ENCODE results near the gene CDKN2B.

Gene CDKN2B

GRCh38 chr9:21993007-21993406, 16.1 kb downstream of the CDKN2B start:
- Histone ChIP-seq H3K27me3 (replicated peaks; ENCODE audit: insufficient read depth, low read length) (no peaks in the 10 kb centered on the region), H3K79me2 (ENCODE audit: low read length) (no peaks in the 10 kb centered on the region), H3K4me3 (ENCODE audit: low read length) (no peak overlapping the region), H3K9ac (ENCODE audit: low read length) (no peak overlapping the region), H3K4me2 (ENCODE audit: low read depth, low read length) (no peak overlapping the region), H3K36me3 (replicated peaks; ENCODE audit: insufficient read depth, low read length) (no peaks in the 10 kb centered on the region), H3F3A (ENCODE audit: insufficient read depth, low read length) (no peaks in the 10 kb centered on the region), H3K9me2 (replicated peaks; ENCODE audit: insufficient read depth, low read length) (no peaks in the 10 kb centered on the region), H3K27ac (ENCODE audit: low read length) (no peak overlapping the region), H4K20me1 (ENCODE audit: insufficient read depth, low read length) (no peaks in the 10 kb centered on the region), H3K4me1 (ENCODE audit: low read length) (no peaks in the 10 kb centered on the region), H3K9me3 (replicated peaks; ENCODE audit: insufficient read depth, low read length) (no peaks in the 10 kb centered on the region), H2AFZ (ENCODE audit: low read length) (no peak overlapping the region)
- TF ChIP-seq CTCF (IDR thresholded peaks at IDR 0.05; ENCODE audit: low read length) (no peak), EZH2phosphoT487 (IDR thresholded peaks at IDR 0.05; ENCODE audit: low read length) (no peak), EZH2 (optimal IDR thresholded peaks at IDR 0.05; ENCODE audit: low read depth, low read length) (no peak)
- DNase-seq = no peak

GRCh38 chr9:21991072-21991959, 17.8 kb downstream of the CDKN2B start:
- no peak for DNase-seq
- Histone ChIP-seq H3K79me2 (ENCODE audit: low read length) (no peaks in the 10 kb centered on the region), H3F3A (ENCODE audit: insufficient read depth, low read length) (no peaks in the 10 kb centered on the region), H2AFZ (ENCODE audit: low read length) (no peak overlapping the region), H3K4me2 (ENCODE audit: low read depth, low read length) (no peak overlapping the region), H3K27ac (ENCODE audit: low read length) (no peak overlapping the region), H3K9me3 (replicated peaks; ENCODE audit: insufficient read depth, low read length) (no peaks in the 10 kb centered on the region), H3K27me3 (replicated peaks; ENCODE audit: insufficient read depth, low read length) (no peaks in the 10 kb centered on the region), H3K9me2 (replicated peaks; ENCODE audit: insufficient read depth, low read length) (no peaks in the 10 kb centered on the region), H4K20me1 (ENCODE audit: insufficient read depth, low read length) (no peaks in the 10 kb centered on the region), H3K36me3 (replicated peaks; ENCODE audit: insufficient read depth, low read length) (no peaks in the 10 kb centered on the region), H3K9ac (ENCODE audit: low read length) (no peak overlapping the region), H3K4me1 (ENCODE audit: low read length) (no peaks in the 10 kb centered on the region), H3K4me3 (ENCODE audit: low read length) (no peak overlapping the region)
- TF ChIP-seq EZH2phosphoT487 (IDR thresholded peaks at IDR 0.05; ENCODE audit: low read length) (no peak), EZH2 (optimal IDR thresholded peaks at IDR 0.05; ENCODE audit: low read depth, low read length) (no peak), CTCF (IDR thresholded peaks at IDR 0.05; ENCODE audit: low read length) (no peak)

- H3K9me2 ChIP-seq (replicated peaks; ENCODE audit: insufficient read depth, low read length) = no peaks in the 10 kb centered on the region
- no peaks in the 10 kb centered on the region for H3K4me1 ChIP-seq (ENCODE audit: low read length)
- no peaks in the 10 kb centered on the region for H3K27me3 ChIP-seq (replicated peaks; ENCODE audit: insufficient read depth, low read length)
- H3K4me3 ChIP-seq (ENCODE audit: low read length) = no peak overlapping the region
- H2AFZ ChIP-seq (ENCODE audit: low read length) = no peak overlapping the region
- H3K79me2 ChIP-seq (ENCODE audit: low read length) = no peaks in the 10 kb centered on the region
- no peak for DNase-seq
- no peaks in the 10 kb centered on the region for H4K20me1 ChIP-seq (ENCODE audit: insufficient read depth, low read length)
- no peak overlapping the region for H3K9ac ChIP-seq (ENCODE audit: low read length)
- H3K9me3 ChIP-seq (replicated peaks; ENCODE audit: insufficient read depth, low read length) = no peaks in the 10 kb centered on the region
- no peaks in the 10 kb centered on the region for H3F3A ChIP-seq (ENCODE audit: insufficient read depth, low read length)
- no peak overlapping the region for H3K4me2 ChIP-seq (ENCODE audit: low read depth, low read length)
- no peak overlapping the region for H3K27ac ChIP-seq (ENCODE audit: low read length)
- TF ChIP-seq EZH2phosphoT487 (IDR thresholded peaks at IDR 0.05; ENCODE audit: low read length) = no peak
- H3K36me3 ChIP-seq (replicated peaks; ENCODE audit: insufficient read depth, low read length) = no peaks in the 10 kb centered on the region
Observed at GRCh38 chr9:21989440-21990189, 19.5 kb downstream of the CDKN2B start.

Data from MM.1S (cell line).